ENCODE measurements around the gene CELF2.

The CELF2 gene

DNA sequence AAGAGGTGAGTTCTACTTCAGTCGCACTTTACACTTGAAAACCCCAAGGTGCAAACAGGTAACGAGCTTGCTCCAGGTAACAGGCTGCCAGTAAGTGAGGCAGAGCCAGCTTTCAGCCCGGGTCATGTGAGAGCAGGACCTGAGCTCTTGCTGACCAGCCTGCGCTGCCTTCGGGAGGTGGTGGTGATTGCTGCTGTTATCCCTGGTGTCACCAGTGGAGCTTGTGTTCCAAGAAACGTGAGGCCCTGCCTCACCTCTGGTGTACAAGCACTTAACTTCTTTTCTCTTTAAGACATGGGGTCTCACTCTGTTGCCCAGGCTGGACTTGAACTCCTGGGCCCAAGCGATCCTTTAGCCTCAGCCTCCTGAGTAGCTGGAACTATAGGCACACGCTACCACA lies 265.0 kb downstream of the CELF2 start:
- DNase-seq = no peak

DNA sequence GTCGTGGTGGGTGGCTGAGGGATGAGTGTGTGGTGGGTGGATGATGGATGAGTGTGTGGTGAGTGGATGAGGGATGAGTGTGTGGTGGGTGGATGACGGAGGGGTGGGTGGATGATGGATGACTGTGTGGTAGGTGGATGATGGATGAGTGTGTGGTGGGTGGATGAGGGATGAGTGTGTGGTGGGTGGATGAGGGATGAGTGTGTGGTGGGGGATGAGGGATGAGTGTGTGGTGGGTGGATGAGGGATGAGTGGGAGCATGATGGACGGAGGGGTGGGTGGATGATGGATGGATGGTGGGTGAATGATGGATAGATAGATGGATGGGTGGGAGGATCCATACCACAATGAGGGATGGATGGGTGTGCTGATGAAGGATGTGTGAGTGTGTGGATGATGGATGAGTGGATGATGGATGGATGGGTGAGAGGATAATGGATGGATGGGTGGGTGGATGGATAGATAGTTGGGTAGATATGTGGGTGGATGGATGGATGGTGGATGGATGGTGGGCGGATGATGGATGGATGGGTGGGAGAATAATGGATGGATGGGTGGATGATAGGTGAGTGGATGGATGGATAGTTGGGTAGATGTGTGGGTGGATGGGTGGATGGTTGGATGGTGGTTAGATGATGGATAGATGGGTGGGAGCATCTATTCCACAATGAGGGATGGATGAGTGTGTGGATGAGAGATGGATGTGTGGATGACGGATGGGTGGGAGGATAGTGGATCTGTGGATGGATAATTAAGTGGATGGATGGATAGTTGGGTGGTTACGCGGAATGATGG lies 266.8 kb downstream of the CELF2 start:
- no peak for DNase-seq

DNA sequence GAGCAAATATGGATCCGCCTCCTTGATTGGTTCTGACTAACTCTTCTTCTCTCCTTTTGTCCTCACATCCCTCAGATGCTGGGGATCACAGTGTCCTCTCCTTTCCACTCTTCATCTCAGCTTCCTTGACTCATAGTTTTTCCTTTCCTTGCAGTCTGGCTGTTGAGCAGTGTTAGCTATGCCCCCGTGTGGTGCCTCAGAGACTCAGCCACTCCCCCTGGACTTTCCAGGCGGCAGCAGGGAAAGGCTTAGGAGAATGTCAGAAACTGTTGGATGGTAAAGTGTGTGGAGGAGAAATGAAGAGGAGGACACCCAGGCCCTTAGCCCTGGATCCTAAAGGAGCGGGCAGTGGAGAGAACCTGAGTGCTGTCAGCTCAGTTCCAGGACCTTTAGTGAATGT lies 267.5 kb downstream of the CELF2 start:
- DNase-seq = no peak

DNA sequence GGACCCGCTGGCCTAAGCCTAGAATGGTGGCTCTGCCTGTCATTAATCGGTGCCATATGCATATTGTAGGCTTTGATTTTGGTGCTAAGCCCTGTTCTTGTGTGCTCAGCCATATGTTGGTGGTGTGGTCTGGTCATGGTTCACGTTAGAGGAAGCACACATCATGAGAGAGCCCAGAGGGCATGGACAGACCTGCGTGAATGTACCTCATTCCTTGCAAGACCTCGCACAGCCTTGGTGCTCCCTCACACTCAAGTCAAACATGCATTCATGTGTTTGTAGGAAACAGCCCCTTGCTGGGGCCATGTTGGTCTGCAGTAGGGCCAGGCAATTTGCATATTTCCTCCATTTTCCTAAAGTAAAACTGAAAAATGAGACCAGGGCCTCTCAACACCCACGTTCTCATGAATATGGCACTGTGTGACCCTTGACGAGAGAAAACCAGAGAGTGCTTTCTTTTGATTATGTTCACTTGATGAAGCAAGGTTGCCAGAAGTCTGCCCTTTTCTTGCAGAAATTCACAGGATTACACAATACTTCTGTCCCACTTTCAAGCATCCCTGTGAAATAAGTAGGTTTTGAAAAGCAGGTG lies 268.7 kb downstream of the CELF2 start:
- DNase-seq = no peak

DNA sequence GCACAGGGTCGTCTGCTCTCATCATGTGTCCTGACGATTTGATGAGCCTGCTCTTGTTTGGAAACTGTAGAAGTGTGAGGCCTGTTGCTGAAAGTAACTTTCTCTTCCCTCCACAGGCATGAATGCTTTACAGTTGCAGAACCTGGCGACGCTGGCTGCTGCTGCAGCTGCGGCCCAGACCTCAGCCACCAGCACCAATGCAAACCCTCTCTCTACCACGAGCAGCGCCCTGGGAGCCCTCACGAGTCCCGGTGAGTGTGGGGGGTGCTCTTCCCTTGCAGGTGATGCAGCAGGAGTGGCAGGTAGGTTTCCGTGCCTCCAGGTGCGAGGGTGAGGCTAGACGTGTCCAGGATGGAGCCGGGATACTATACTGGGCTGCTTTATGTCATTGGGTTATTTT lies 270.6 kb downstream of the CELF2 start:
- DNase-seq = no peak

DNA sequence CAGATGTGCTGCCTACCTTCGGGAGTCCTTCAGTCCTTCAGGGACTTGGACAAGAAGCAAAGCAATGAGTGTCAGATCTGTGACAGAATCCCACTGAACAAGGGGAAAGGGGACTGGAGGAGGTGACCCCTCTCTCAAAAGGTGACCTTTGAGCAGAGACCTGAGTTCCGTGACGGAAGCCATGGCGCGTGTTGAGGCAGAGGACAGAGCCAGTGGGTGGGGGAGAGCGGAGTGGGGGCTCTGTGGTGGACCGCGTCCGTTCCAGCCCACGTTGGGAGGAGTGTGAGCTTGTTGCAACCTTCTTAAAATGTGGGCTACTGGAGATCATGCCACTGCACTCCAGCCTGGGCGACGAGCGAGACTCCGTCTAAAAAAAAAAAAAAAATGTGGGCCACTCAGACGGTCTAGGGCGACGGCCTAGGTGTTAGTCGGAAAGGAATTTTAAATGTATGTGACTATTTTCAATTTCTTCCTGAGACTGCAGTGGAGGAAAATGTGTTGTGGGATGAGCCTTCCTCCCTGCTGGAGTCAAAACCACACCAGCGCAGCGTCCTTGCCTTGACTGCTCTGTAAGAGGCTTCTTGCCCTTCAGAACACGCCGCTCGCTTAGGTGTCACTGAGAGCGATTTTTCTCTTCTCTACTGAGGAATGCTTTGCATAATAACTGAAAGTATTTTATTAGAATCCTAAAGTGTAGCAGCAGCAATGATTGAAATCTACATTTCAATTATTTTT lies 272.7 kb downstream of the CELF2 start:
- DNase-seq = no peak

DNA sequence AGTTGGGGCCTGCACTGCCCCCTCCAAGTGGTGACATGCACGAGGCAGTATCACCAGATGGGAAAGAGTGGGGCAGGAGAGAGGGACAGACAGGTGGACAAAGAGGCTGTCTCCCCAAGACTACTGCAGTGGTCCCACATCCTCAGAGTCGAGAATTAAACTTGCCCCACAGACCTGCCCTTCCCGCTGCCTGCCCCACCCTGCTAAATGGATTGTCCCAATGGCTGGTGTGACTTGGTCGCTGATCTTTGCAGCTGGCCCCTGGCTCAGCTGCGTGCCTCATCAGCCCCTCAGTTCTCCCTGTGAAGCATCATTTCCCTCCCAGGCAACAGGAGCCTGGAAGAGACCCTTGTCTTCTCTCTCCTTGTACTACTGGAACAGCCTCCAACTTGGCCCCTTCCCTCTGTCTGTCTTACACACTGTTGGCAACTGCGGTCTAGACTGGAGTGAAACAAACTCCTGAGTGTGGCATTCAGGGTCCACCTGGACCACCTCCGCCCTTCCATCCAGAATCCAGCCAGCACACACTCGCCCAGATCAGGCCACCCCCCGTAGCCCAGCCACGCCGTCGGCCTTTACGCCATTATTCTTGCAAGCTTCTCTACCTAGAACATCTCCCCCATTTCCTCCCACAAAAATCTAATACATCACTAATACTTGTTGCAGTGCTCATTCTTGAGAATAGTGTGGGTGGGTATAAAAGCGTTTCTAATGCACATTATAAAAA lies 275.1 kb downstream of the CELF2 start:
- DNase-seq = no peak

DNA sequence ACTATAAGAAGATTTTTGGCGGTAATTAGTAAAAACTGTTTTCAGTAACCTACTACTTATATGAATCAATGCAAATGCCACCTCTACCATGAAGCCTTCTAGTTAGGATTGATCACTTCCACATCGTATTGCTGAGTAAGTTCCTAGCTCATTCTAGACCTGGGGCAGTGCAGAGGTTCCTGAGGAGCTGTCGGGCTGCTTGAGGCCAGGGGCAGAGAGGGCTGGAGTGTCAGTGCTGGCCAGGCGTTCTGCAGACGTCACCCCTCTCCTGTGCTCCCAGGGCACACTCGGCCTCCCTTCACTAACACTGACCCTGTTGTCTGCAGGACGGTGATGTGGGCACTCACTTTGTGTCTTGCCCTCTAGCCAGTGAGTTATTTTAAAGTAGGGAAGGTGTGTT lies 275.7 kb downstream of the CELF2 start:
- no peak for DNase-seq

DNA sequence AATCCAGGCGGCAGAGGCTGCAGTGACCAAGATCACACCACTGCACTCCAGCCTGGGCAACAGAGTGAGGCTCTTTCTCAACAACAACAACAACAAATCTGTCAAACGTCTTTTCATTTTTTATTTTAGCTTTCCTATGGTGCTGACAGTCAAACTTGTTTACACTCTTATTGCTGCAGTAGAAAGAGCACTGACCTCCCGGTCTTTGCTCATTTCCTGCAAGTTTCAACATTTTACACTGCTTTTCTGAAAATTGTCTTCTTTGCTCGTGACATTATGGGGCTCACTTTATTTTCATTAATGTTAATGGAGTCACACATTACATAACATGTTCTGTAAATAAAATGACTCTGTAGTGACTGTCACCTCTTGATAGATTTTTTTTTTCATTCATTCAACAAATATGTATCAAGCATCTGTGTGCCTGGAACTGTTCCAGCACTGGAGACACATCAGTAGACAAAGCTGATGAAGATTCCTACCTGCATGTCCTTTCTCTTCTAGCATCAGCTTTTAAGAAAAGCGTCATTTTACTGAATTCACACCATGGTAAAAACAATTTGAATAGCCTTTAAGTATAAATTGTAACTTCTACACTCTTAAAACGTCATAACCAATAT lies 277.3 kb downstream of the CELF2 start:
- no peak for DNase-seq

DNA sequence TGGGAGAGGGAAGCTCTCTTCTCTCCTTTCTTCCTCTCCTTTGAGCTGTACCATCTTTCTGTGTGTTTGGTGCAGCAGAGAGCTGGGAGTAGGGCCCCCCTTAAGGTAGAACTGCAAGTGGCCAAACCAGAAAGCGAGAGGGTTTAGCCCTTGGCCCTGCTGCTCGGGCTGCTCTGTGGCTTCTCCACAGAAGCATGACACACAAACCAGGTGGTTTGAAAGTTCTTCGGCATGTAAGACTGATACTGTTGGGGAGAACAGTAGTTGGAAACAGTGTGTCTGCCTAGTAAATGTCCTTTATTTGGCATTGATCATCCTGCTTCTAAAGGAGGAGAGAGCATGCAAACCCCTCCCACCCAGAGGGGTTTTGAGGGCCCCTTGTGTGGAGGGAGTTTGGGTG lies 277.8 kb downstream of the CELF2 start:
- DNase-seq = no peak

DNA sequence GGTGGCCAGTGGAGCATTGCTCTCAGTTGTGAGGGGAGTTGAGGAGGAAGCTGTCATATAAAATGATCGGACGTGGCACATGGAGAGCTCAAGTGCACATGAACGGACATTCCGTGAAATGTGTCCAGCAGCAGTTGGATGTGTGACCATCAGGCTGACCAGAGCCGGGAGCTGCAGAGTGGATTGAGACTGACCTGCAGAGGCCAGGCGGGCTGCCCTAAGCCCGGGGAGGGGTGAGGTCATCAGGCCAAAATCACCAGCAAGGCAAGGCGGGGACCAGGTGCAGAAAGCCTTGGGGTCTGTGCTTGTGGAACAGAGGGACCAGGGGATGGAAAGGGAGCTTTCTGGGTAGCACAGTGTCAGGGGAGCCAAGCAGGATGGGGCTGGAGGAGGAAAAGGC lies 279.5 kb downstream of the CELF2 start:
- no peak for DNase-seq

DNA sequence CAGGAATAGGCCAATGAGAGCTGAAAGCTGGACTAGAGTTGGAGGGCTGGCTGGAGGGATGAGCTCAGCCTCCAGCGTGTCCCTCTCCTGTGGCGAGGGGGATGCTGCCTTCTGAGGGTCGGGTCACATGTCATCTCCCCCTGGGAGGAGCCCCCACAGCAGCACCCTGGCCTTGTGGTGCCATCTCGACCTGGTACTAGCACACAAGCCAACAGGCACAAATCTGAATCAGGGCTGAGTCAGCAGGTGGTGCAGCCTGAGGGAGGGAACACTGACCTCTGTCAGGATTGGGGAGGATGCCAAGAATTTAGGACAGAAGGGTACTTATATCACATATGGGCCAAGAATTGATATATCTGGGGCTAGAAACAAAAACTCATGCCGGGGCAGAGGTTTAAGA lies 280.4 kb downstream of the CELF2 start:
- no peak for DNase-seq

DNA sequence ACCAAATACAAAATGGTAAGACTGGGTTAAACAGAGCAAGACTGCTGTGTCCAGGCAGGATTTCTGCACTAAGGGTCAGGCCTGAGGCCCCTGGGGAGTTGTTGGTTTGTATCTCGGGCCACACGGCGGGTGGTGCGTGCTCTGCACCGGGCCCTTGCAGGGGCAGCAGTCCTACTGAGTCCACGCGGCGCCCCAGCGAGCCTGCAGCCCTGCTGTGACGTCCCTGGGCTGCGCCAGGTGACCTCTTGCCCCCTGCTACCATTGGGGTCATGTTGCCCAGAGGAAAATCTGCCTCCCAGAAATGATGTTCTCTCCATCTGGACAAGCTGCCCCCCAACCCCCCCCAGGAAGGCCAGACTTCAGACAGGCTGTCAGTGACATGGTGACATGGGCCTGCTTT lies 281.5 kb downstream of the CELF2 start:
- no peak for DNase-seq

DNA sequence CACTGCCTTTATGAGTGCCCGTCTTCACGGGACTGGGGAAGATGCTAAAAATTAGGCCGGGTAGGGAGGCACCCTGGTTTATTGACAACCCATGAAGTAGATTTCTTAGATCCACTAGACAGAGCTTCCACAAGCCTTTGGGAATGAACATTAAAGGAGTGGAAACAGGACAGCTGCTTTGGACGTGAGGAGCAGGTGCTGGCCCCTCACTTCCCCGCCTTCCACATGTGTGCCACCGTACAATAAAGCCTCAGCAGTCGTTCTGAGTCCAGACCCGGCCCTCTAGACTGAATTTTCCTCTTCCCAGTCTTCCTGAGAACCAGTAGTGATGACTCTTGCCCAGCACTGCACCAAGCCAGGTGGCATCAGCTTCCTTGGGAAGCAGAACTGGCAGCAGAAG lies 282.4 kb downstream of the CELF2 start:
- DNase-seq = no peak

DNA sequence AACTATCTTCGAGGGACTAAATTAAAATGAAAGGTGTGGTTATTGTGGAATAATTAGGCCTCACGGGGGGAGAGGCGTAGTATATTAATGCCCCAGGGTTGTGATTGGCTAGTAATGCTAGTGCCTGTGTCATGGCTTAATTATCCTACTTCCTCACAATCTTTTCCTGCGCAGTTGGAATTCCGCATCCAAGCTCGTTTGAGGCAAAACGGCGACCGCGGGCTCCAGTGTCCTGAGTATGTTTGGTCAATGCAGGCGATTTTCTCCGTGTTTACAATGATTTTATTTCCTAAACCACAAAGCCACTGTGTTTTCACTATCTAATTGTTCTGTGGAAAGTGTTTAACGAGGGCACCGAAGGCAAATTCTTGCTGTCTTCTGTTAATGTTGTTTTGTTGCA lies 282.9 kb downstream of the CELF2 start:
- DNase-seq = no peak

DNA sequence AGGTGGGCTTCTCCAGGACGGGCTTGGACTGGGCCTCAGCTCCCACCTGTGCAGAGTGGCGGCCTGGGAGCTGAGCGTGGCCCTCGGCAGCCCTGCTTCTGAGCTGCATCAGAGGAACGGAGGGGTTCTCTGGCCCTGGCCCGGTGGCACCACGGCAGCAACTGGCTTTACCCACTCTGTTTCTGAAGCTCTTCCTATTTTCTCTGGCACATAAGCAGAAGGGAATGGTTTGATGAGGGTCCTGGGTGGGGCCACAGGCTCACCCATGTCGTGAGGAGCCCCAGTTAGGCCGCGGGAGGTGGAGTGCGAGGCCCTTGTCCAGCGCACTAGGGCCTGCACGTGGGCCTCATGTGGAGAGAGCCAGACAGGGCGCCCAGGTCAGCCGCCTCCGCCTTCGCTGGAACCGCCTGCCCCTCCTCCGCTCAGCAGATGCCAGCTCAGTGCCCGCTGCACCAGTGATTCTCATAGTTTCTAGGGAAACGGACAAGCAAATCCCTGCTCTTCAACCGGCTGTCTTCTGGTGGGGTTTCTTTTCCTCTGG lies 284.0 kb downstream of the CELF2 start:
- no peak for DNase-seq

DNA sequence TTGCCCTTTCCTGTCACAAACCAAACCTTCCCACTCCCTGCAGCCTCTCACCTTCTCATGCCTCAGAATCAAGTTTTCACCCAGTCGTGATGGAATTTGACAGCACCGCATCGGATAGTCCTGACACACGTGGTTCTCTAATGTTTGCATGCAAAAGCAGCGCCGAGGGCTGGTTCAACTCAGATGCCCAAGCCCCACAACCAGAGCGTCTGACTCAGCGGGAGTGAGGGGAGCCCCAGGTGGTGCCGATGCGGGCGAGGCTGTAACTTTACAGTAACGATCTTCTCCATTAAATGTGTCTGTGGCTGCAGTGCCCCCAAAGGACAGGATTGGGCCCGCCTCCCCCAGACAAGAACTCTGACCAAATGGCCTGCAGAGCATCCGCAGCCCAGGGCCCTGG lies 284.5 kb downstream of the CELF2 start:
- DNase-seq = no peak

DNA sequence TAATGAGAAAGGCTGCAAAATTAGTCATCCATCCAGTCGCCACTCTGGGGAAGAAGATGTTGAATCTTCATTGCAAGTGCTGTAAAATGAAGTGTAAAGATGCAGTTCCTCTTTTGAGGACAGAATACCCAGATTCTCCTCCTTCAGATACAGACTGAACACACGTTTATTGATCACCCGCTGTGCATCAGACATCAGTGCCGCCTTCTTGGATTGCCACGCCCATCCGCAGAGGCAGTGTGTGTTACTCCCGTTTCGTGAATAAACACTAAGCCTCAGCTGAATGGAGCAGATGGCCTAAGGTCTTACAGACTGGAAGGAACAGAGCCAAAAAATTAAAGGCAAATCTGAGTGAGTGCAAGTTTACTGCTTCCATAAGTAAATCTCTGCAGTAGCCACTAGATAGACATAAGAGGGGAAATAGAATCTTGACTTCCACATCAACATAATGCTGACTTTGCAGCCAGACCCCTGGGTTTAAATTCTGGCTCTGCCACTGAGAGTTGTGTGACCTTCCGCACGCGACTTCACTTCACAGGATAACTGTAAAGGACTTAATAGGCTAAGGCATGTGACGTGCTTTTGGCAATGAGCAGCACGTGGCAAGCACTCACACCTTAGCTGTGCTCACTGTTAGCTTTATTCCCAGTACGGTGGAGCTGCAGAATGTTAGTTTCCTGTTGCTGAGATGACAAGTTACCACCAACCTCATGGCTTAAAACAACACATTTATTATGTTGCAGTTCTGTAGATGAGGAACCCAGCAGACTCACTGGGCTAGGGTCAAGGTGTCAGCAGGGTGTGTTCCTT lies 285.9 kb downstream of the CELF2 start:
- no peak for DNase-seq

DNA sequence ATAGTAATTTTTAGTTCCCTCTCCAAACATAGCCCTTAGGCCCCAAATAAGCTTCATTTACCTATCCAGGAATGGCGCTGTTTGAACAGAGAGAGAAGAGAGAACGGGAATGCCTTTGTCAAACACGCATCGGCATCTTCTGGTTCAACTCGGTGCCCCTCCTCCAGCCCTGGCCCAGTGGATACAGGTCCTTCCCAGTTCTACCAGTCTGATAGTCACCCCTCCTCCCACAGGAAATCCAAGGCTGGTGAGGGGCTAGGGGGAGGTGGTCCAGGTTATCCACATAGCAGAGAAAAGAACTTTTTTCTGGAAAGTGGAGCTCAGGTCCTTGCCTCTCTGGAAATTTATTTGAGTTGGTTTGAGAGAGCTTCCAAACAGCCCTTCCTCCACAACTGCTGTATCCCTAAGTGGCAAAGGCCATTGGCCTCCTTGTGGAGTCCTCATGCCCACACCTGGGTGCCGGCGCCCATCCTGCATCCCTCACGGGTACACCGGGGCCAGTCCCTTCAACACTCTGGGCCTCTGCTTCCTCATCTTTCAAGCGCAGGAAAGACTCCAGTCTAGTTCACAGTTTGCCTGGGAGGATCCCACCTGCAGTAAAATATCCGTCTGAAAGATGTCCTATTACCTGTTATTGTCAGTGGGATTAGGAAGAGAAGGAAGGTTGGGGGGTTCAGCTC lies 287.4 kb downstream of the CELF2 start:
- DNase-seq = no peak

DNA sequence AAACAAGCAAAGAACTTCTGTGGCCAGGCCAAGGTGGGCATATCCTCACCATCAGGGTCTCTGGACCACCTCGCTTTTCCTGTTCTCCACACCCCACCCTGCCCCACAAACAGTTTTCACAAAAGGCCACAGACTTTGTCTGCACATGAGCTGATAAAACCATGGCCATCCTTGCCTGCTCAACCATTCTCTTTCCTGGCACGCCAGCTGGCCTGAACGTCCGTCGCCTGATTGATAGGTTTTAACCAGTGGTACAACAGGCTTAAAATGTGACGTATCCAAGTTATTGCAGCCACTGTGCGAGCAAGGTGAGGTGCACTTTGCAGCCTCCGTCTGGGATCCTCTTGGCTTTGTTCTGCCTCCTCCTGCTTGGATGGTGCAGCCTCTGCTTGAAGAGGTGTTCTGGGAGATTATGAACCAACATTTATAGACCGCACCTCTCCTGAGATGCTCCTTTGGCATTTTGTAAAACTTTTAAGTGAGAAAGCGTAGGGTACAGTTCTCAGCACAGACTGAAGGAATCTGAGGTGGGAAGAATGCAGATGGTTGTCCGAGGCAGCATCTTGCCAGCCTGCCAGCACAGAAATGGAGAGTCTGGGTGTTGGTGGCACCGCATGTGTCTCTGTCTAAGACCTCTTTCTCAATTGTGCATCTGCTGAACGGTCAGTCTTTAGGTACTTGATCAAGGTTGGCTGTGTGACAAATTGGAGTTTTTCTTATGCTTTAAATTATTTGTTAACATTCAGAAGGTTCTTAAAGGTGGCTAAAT lies 288.3 kb downstream of the CELF2 start:
- no peak for DNase-seq

Data from midbrain (tissue), 1 donor.